LNCaP clone FGC (cell line): ENCODE measurements around the gene SIGLEC12.
"Not testable (repeated sequence)": the region's sequence is repeated elsewhere in the genome, so short reads cannot be mapped to it uniquely, and the experiment has no call there.

Experiments
- DNase-seq: peaks from one replicate; pipeline ENCODE4 v3.0.0-alpha.2; 2011; ENCODE audit warnings: low read depth
- H3K4me3 ChIP-seq: 2 replicates; pipeline ENCODE4 v1.5.1; 2011; ENCODE audit warnings: mild to moderate bottlenecking, low read depth, low read length, control low read depth
- TF ChIP-seq, protein P1 (sequence below): IDR thresholded peaks from 2 replicates; pipeline ENCODE4 v1.5.1; 2012; ENCODE audit warnings: mild to moderate bottlenecking; ENCODE audit not compliant: control insufficient read depth, insufficient read depth; ENCODE audit errors: extremely low read depth

SIGLEC12 gene

DNA sequence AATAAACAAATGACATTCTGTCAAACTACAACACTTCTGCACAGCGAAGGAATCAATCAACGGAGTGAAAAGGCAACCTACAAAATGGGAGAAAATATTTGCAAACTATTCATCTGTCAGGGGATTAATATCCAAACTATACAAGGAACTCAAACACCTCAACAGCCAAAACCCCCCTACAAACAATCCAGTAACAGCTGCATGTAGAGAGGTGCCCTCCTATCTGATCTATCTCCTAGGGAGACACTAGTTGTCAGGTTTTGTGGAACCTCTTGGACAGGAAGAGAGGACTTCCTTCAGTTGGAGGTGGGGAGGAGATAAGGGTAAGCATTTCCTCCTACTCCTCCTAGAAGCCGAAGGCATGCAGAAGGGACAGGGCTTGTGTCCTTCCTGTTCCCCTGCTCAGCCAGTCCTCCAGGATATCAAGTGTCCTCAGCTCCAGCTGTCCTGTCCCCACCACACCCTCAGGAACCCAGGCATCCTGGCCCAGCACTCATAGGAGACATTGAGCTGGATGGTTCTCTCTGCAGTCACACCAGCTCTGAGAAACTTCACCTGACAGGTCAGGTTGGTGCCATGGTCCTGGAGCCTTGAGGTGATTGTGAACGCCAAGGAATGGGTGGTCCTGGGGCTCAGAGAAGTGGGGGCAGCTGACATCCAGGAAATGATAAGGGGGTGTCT is 33.6 kb downstream of the SIGLEC12 start:
- no peak overlapping the region for H3K4me3 ChIP-seq
- TF ChIP-seq, protein P1, sequence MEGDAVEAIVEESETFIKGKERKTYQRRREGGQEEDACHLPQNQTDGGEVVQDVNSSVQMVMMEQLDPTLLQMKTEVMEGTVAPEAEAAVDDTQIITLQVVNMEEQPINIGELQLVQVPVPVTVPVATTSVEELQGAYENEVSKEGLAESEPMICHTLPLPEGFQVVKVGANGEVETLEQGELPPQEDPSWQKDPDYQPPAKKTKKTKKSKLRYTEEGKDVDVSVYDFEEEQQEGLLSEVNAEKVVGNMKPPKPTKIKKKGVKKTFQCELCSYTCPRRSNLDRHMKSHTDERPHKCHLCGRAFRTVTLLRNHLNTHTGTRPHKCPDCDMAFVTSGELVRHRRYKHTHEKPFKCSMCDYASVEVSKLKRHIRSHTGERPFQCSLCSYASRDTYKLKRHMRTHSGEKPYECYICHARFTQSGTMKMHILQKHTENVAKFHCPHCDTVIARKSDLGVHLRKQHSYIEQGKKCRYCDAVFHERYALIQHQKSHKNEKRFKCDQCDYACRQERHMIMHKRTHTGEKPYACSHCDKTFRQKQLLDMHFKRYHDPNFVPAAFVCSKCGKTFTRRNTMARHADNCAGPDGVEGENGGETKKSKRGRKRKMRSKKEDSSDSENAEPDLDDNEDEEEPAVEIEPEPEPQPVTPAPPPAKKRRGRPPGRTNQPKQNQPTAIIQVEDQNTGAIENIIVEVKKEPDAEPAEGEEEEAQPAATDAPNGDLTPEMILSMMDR = no peak
- no peak for DNase-seq

DNA sequence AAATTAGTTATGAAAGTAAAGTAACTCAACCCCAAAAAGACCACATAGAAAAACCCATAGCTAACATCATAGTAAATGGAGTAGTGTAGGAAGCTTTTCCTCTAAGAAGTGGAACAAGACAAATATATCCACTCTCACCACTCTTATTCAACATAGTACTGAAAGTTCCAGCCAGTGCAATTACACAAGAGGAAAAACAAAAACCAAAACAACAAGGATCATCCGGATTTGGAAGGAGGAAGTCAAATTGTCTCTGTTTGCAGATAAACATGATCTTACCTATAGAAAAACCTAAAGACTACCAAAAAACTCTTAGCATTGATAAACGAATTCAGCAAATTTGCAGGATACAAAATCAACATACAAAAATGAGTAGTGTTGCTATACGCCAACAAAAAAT is 34.9 kb downstream of the SIGLEC12 start:
- no peak overlapping the region for H3K4me3 ChIP-seq
- TF ChIP-seq, protein P1 = no peak
- DNase-seq = no peak

DNA sequence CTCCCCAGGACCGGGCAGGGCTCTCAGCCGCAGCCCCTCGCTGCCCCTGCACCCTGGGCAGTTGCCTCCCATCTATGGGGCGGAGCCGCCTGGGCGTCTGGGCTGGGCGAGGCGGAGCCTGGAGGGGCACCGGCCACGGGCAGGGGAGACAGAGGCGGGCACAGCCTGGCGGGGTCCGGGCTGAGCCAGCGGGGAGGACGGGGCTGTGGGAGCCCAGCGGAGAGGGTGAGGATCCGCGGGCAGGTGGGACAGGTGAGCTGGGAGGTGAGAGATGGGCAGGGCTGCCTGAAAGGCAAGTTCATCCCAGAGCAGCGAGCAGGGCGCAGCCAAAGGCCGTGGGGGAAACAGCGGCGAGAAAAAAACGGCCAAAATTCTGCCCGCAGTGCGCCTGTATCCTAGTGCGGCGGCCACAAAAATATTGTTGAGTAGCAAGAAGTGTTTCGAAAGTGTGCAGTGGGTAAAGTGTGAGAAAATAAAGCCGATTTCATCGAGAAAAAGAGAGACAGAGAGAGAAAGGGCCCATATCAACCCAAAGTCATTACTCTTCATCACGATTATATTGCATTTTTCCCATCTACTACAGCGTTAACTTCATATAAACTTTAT is 37.5 kb downstream of the SIGLEC12 start:
- H3K4me3 ChIP-seq, DNase-seq: not testable (repeated sequence)

DNA sequence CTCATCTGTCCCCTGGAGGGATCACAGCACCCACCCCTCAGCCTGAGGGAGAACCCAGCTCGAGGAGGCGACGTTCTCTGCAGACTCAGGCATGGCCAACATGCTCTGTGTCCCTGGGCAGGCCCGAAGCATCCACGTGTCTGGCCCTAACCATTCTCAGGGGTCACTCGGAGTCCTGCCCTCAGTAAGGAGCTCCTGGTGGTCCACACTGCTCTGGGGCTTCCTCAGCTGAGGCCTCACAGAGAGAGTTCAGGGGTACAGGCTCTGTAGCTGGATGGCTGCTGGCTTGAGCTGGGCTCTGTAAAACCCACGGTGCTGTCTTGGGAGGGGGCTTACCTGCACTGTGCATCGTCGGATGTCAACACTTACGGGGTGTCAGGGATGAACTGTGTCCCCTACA is 38.9 kb downstream of the SIGLEC12 start:
- TF ChIP-seq, protein P1 = no peak
- no peak for DNase-seq
- no peak overlapping the region for H3K4me3 ChIP-seq

DNA sequence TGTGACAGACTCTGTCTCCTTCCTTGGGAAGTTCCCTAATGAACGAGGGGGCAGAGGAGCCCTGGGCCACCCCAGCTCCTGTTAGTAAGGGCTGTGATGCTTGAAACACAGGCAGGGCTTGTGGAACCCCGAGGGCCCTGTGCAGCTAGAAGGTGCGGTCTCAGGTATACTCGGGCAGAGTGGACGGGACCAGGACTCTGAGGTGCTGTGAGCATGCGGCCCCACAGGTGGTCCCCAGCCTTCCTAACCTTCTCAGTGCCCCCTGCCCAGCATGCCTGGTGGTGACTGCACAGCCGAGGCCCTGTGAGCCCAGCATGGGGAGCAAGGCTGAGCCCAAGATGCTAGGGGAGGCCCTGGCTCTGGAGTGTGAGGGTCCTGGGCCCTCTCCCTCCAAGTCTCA is 39.3 kb downstream of the SIGLEC12 start:
- DNase-seq = no peak
- no peak overlapping the region for H3K4me3 ChIP-seq
- TF ChIP-seq, protein P1 = no peak

DNA sequence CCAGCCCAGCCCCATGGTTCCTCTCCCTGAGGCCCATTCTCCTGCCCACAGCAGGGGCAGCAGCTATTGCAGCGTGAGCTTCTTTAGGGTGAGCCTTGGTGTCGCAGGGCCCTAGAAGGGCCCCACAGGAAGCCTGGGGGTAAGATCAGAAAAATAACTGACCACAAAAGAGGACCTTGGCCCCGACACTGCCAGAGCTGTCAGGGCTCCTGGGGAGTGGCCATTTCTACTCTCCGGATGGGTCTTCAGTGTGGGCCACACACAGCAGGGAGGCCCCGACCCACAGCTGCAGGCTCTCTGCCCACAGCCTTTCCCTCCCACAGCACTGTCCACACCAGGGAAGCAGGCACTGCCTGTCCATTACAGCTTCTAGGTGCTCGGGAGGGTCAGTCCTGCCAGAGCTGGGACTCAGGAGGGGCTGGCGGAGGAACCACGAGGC is 39.9 kb downstream of the SIGLEC12 start:
- TF ChIP-seq, protein P1 = no peak
- H3K4me3 ChIP-seq = no peak overlapping the region
- no peak for DNase-seq

DNA sequence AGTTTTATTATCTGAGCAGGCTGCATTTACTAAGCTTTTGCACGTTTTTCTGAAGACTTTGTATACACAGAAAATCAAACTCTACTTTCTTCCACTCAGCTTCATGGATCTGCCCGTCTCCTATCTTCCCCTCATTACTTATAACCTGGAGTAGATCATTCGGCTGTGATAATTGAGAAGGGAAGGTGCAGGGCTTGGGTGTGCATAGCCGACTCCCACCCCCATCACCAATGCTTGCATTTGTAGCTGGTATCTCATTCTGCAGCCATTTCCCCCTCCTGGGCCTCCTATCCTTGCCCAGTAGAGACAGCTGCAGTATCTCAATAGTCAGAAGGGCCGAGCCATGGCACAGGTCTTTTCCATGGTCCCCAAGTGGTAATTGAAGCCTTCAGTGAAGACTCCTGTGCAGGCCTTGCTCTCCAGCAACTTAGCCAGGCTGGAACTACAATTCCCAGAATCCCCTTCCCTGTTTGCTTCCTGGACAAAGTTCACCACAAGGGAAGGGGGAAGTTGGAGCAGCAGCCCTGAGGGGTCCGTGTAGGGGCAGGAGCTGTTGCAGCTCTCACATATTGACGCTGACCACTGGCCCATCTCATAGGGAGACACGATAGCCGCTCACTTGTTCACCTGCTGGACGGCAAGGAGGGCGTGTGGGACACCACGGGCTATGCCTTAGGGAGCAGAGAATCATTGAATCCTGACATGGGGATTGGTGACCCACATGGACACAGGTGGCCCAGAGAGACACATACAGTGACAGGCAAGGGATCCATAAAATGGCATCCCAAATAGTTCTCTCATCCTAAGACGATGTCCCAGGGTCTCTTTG is 41.2 kb downstream of the SIGLEC12 start:
- peak overlapping the region; percentile 12; the same call in 1 of the 2 replicates for H3K4me3 ChIP-seq

More for the DNA sequence above, 41.2 kb downstream of the SIGLEC12 start:
- TF ChIP-seq, protein P1 = no peak
- no peak for DNase-seq
